ENCODE measurements around the gene SBF1. TPM values are rescaled to one million over a fixed set of nuclear protein-coding genes. Genes with fewer than 3 reads are reported as not detected.
"Not testable (repeated sequence)": the region's sequence is repeated elsewhere in the genome, so short reads cannot be mapped to it uniquely, and the experiment has no call there.

Gene SBF1
- total RNA-seq, 4 donors from 2014 or later = 63.7 to 122 (median 64.4) TPM

DNA sequence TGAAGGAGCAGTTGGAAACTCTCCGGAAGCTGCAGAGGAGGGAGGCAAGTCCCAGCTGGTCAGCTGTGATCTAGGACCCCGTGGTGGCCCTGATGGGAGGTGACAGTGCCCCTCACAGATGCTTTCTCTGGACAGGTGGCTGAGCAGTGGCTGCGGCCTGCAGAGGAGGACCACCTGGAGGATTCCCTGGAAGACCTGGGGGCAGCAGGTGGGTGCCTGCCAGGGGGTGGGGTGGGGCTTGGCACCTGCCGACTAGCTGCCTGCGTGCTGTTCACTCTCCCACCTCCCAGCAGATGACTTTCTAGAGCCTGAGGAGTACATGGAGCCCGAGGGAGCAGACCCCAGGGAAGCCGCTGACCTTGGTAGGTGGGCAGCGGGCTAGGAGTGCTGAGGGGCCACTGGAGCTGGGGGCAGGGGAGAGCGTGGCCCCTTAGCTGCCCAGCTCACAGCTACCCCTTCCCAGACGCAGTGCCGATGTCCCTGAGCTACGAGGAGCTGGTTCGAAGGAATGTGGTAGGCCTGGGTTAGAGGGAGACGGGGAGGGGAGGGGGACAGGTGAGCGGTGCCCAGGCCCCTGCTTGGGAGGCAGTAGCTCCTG, 47.5 kb upstream of the SBF1 start:
- no peak for ATAC-seq
- H3K9me3 ChIP-seq = no peaks in the 10 kb centered on the region
- H3K27ac ChIP-seq = no peak overlapping the region
- H3K4me1 ChIP-seq = peaks cover 0 to 35% (median 20%) of the 10 kb centered on the region in 3 donors
- no peak for TF ChIP-seq EP300 (IDR thresholded peaks at IDR 0.05)
- TF ChIP-seq POLR2A (IDR thresholded peaks at IDR 0.05) = no peak
- TF ChIP-seq CTCF (IDR thresholded peaks at IDR 0.05) = no peak
- TF ChIP-seq POLR2AphosphoS5 (IDR thresholded peaks at IDR 0.05) = no peak
- H3K4me3 ChIP-seq = no peak overlapping the region
- WGBS, 2 donors (ENCODE audit: low coverage in 1 of 2) = 86% methylated on average over 1 of the region's 15 CpGs; no CpG with 5 or more reads in 1 of the 2 donors
- H3K36me3 ChIP-seq = peaks cover 0 to 70% of the 10 kb centered on the region in 2 donors
- H3K27me3 ChIP-seq = no peaks in the 10 kb centered on the region

- no peaks in the 10 kb centered on the region for H3K9me3 ChIP-seq
- H3K4me1 ChIP-seq = peaks cover 0 to 29% (median 15%) of the 10 kb centered on the region in 3 donors
- no CpG with 5 or more reads among the region's 10 CpGs for WGBS, 2 donors (ENCODE audit: low coverage in 1 of 2)
- H3K36me3 ChIP-seq = peaks cover 0 to 76% of the 10 kb centered on the region in 2 donors
- TF ChIP-seq EP300 (IDR thresholded peaks at IDR 0.05) (no peak), CTCF (IDR thresholded peaks at IDR 0.05) (no peak), POLR2A (IDR thresholded peaks at IDR 0.05) (no peak), POLR2AphosphoS5 (IDR thresholded peaks at IDR 0.05) (no peak)
- no peaks in the 10 kb centered on the region for H3K27me3 ChIP-seq
- no peak for ATAC-seq
- no peak overlapping the region for H3K4me3 ChIP-seq
- no peak overlapping the region for H3K27ac ChIP-seq
Observed at GRCh38 chr22:50521710-50522109, 46.9 kb upstream of the SBF1 start.

DNA sequence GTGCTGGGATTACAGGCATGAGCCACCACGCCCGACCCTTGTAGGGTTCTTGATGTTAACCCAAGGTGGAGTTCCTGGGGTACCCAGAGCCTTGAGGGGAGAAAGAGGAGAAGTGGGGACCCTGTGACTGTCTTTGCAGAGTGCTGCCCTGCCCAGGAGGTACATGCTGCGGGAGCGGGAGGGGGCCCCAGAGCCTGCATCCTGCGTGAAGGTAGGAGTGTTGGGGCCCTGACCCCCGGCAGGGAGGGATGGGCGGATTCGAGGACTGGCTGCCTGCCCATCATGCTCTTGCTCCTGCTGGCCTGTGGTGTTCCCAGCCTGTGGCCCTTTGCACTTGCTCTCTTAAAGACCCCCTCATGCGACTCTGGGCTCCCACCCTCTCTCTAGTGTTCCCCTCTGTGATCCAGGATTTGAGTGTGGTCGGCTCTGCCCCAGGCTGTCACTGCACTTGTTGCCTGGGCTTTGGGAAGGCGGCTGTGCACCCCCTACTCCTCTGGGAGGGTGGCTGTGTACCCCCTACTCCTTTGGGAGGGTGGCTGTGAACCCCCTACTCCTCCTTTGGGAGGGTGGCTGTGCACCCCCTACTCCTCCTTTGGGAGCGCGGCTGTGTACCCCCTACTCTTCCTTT, 46.1 kb upstream of the SBF1 start:
- H3K36me3 ChIP-seq = peaks cover 0 to 83% of the 10 kb centered on the region in 2 donors

GRCh38 chr22:50520184-50520583, 45.3 kb upstream of the SBF1 start:
- not testable (repeated sequence) for H3K27ac ChIP-seq, H3K9me3 ChIP-seq, H3K27me3 ChIP-seq, H3K4me3 ChIP-seq, ATAC-seq
- Histone ChIP-seq H3K36me3 (peaks cover 0 to 87% of the 10 kb centered on the region in 2 donors), H3K4me1 (peaks cover 0 to 18% (median 9%) of the 10 kb centered on the region in 3 donors)
- WGBS, 2 donors (ENCODE audit: low coverage in 1 of 2) = 87 to 90% methylated on average over 3 to 7 of the region's 8 CpGs

More for the DNA sequence above, 46.1 kb upstream of the SBF1 start:
- H3K4me1 ChIP-seq = peaks cover 0 to 21% (median 9%) of the 10 kb centered on the region in 3 donors
- H3K27me3 ChIP-seq = no peaks in the 10 kb centered on the region
- H3K4me3 ChIP-seq = no peak overlapping the region
- no peak for ATAC-seq
- no peak for TF ChIP-seq POLR2A (IDR thresholded peaks at IDR 0.05)
- WGBS, 2 donors (ENCODE audit: low coverage in 1 of 2) = 96% methylated on average over 4 of the region's 13 CpGs; no CpG with 5 or more reads in 1 of the 2 donors
- H3K27ac ChIP-seq = no peak overlapping the region
- H3K9me3 ChIP-seq = no peaks in the 10 kb centered on the region

DNA sequence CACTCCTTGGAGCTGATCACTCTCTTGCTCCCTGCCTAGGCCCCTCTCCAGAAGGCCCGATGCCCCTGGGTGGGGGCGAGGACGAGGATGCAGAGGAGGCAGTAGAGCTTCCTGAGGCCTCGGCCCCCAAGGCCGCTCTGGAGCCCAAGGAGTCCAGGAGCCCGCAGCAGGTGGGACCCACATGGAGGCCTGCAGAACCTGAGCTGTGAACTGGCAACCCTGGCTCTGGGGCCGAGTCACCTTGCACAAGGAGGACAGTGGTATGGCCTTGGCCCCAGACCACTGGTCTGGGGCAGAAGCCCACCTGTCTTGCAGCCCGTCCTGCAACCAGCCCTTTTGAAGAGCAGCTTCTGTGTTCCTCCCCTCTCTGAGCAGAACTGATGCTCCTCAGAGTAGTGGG, 44.3 kb upstream of the SBF1 start:
- no peaks in the 10 kb centered on the region for H3K27me3 ChIP-seq
- no peaks in the 10 kb centered on the region for H3K9me3 ChIP-seq
- H3K36me3 ChIP-seq = peaks cover 0 to 92% of the 10 kb centered on the region in 2 donors
- no peak overlapping the region for H3K4me3 ChIP-seq
- ATAC-seq = no peak
- TF ChIP-seq POLR2A (IDR thresholded peaks at IDR 0.05) (no peak), CTCF (IDR thresholded peaks at IDR 0.05) (no peak), POLR2AphosphoS5 (IDR thresholded peaks at IDR 0.05) (no peak)
- no CpG with 5 or more reads among the region's 8 CpGs for WGBS, 2 donors (ENCODE audit: low coverage in 1 of 2)
- H3K4me1 ChIP-seq = peaks cover 0 to 8% (median 2%) of the 10 kb centered on the region in 3 donors
- H3K27ac ChIP-seq = no peak overlapping the region

DNA sequence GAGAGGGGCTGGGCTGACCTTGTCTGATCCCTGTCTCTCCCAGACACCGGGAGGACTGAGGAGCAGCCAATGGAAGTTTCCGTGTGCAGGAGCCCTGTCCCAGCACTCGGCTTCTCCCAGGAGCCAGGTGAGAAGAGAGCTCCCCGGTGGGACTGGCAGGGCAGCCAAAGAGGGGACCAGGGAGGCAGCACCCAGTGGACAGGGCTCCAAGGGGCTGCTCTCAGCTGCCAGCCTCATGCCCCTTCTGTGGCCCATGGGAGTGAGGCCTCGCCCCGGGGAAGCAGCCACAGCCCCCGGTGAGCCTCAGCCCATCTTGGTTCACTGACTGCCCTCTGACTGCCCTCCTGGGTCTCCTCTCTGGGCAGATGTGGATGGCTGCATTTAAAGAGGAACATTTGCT, 43.8 kb upstream of the SBF1 start:
- Histone ChIP-seq H3K27me3 (no peaks in the 10 kb centered on the region), H3K4me1 (peaks cover 0 to 2% (median 0%) of the 10 kb centered on the region in 3 donors), H3K4me3 (no peak overlapping the region), H3K9me3 (no peaks in the 10 kb centered on the region), H3K27ac (no peak overlapping the region), H3K36me3 (peaks cover 0 to 87% of the 10 kb centered on the region in 2 donors)
- TF ChIP-seq POLR2AphosphoS5 (IDR thresholded peaks at IDR 0.05) (no peak), CTCF (IDR thresholded peaks at IDR 0.05) (no peak), EP300 (IDR thresholded peaks at IDR 0.05) (no peak), POLR2A (IDR thresholded peaks at IDR 0.05) (no peak)
- no peak for ATAC-seq
- WGBS, 2 donors (ENCODE audit: low coverage in 1 of 2) = 80% methylated on average over 1 of the region's 7 CpGs; no CpG with 5 or more reads in 1 of the 2 donors

Measured in gastroesophageal sphincter (tissue), 4 donors.